ENCODE data around the gene S100A11. TPM values are rescaled to one million over a fixed set of nuclear protein-coding genes. Genes with fewer than 3 reads are reported as not detected.

S100A11 gene
- total RNA-seq, 1 experiment from 2014 or later = 364 TPM

DNA sequence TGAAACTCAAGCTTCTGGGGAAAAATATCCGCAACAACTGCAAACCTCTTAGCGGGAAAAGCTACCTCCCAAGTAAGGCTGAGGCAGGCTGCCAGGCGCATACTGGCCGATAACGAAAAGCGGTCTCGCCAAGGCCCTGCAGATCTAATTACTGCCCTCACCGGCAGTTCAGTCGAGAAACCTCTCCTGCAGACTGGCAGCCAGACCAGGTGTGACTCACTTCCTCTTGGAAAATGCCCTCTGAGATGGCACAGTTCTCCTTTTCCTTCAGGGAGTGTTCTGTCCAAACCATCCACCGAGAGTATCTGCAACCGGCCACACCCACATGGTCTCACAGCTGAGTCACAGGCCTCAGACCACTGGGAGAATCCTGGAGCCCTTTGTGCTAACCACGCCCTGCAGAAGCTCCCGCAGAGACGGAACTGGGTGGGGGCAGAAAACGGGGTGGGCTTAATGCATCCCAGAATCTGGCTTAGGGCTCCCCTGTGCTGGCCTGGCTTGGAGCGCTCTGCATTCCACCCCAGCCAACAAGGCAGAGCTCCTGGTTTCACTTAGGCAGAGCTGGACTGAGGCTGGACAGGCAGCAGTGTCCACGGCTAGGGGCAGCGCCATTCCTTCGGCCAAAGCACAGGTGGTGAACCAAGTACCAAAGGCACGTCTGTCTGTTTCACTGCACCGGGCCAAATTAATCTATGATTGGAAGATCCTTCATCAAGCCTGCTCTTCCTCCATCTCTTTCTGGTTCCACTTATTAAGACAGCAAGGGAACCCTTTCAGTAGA is 44.3 kb downstream of the S100A11 start:
- TF ChIP-seq, protein P1, sequence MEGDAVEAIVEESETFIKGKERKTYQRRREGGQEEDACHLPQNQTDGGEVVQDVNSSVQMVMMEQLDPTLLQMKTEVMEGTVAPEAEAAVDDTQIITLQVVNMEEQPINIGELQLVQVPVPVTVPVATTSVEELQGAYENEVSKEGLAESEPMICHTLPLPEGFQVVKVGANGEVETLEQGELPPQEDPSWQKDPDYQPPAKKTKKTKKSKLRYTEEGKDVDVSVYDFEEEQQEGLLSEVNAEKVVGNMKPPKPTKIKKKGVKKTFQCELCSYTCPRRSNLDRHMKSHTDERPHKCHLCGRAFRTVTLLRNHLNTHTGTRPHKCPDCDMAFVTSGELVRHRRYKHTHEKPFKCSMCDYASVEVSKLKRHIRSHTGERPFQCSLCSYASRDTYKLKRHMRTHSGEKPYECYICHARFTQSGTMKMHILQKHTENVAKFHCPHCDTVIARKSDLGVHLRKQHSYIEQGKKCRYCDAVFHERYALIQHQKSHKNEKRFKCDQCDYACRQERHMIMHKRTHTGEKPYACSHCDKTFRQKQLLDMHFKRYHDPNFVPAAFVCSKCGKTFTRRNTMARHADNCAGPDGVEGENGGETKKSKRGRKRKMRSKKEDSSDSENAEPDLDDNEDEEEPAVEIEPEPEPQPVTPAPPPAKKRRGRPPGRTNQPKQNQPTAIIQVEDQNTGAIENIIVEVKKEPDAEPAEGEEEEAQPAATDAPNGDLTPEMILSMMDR (IDR thresholded peaks at IDR 0.05; ENCODE audit: insufficient read depth in 1 of 2, low read depth in 1 of 2, low read length in 1 of 2, severe bottlenecking in 1 of 2, unreplicated experiment in 1 of 2) = no peak

DNA sequence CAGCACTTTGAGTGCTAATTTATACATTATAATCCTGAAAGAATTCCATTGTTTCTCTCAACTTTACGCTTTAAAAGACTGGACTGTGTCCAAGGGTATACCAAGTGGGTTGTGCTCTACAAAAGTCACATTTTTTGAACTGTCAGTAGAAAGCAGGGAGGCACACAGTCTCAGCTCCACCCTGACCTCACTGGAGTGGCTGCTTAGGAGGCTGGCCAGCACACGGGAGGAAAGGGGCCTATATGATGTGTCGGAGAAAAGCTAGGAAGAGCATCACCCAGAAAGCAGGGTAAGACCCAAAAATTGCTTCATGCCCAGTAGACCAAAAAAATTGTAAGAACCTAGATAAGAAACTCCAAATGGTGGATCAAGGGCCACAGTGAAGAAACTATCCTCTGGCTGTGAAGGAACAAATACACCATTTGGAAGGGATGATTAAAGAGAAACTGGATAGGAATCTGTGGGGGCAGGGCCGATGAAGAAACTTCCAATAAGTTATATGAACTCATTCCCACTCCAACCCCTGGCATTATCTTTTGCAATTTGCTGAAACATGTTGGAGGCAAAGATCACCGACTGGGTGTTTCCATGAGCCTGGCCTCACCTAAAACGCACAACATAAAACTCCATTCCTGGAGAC is 45.0 kb downstream of the S100A11 start:
- Histone ChIP-seq H3K4me1 (peaks cover 55% of the 10 kb centered on the region), H3K36me3 (ENCODE audit: control insufficient read depth, insufficient read depth, low read length) (peaks cover 7% of the 10 kb centered on the region), H3K9me3 (no peaks in the 10 kb centered on the region), H3K27me3 (replicated peaks; ENCODE audit: control insufficient read depth, insufficient read depth, low read length) (no peaks in the 10 kb centered on the region), H3K4me3 (ENCODE audit: low read depth, low read length) (peak overlapping the region; percentile 88)
- ChIA-PET CTCF (interaction anchor here (0.6 to 2.8 kb wide), 6 partner anchors 9 to 31 kb away, joined by 3 to 16 read pairs (median 4); no protein-coding TSS in a partner anchor), POLR2A (interaction anchor here (1.0 to 3.4 kb wide), 7 partner anchors 9 to 55 kb away, joined by 4 to 56 read pairs (median 8); no protein-coding TSS in a partner anchor)
- TSS peak; percentile 30 for BruUV-seq (replicated peaks)
- no peaks in the 10 kb centered on the region for H3K27me3 Mint-ChIP-seq (ENCODE audit: insufficient read depth, unreplicated experiment)
- no peak for DNase-seq
- intact Hi-C loops (cut with micrococcal nuclease; ENCODE audit: unreplicated experiment) = loop anchor here (1.0 to 5.0 kb wide), 3 partner anchors 10 to 794 kb away; partner anchors contain the start of gene PIP5K1A
- H3K27ac Mint-ChIP-seq (ENCODE audit: unreplicated experiment) = peak overlapping the region; percentile 99
- H3K9me3 Mint-ChIP-seq (ENCODE audit: unreplicated experiment) = no peaks in the 10 kb centered on the region
- peaks cover 37% of the 10 kb centered on the region for H3K4me1 Mint-ChIP-seq (ENCODE audit: low read depth, unreplicated experiment)
- H3K4me3 Mint-ChIP-seq (ENCODE audit: unreplicated experiment) = peak overlapping the region; percentile 88
- H3K36me3 Mint-ChIP-seq (ENCODE audit: insufficient read depth, unreplicated experiment) = peaks cover 86% of the 10 kb centered on the region
- TF ChIP-seq, protein P1 (IDR thresholded peaks at IDR 0.05; ENCODE audit: insufficient read depth in 1 of 2, low read depth in 1 of 2, low read length in 1 of 2, severe bottlenecking in 1 of 2, unreplicated experiment in 1 of 2) = no peak

More for the DNA sequence above, 44.3 kb downstream of the S100A11 start:
- DNase-seq = peak; percentile 89 to 95
- no peaks in the 10 kb centered on the region for H3K27me3 ChIP-seq (replicated peaks; ENCODE audit: control insufficient read depth, insufficient read depth, low read length)
- H3K36me3 ChIP-seq (ENCODE audit: control insufficient read depth, insufficient read depth, low read length) = peaks cover 7% of the 10 kb centered on the region
- intact Hi-C loops (cut with micrococcal nuclease; ENCODE audit: unreplicated experiment) = loop anchor here (1.0 to 5.0 kb wide), 3 partner anchors 9 to 795 kb away; partner anchors contain the start of gene PIP5K1A
- H3K4me1 ChIP-seq = peaks cover 56% of the 10 kb centered on the region
- Mint-ChIP-seq H3K36me3 (ENCODE audit: insufficient read depth, unreplicated experiment) (peaks cover 79% of the 10 kb centered on the region), H3K9me3 (ENCODE audit: unreplicated experiment) (no peaks in the 10 kb centered on the region), H3K4me1 (ENCODE audit: low read depth, unreplicated experiment) (peaks cover 39% of the 10 kb centered on the region), H3K27ac (ENCODE audit: unreplicated experiment) (peak overlapping the region; percentile 99), H3K4me3 (ENCODE audit: unreplicated experiment) (peak overlapping the region; percentile 88), H3K27me3 (ENCODE audit: insufficient read depth, unreplicated experiment) (no peaks in the 10 kb centered on the region)
- H3K4me3 ChIP-seq (ENCODE audit: low read depth, low read length) = peak overlapping the region; percentile 88
- POLR2A ChIA-PET = interaction anchor here (0.6 to 3.4 kb wide), 11 partner anchors 9 to 212 kb away, joined by 3 to 56 read pairs (median 6); partner anchors contain the start of gene THEM4
- CTCF ChIA-PET = interaction anchor here (0.6 to 2.8 kb wide), 7 partner anchors 9 to 56 kb away, joined by 3 to 16 read pairs (median 4); no protein-coding TSS in a partner anchor
- H3K9me3 ChIP-seq = no peaks in the 10 kb centered on the region
- BruUV-seq (replicated peaks) = no TSS peak

DNA sequence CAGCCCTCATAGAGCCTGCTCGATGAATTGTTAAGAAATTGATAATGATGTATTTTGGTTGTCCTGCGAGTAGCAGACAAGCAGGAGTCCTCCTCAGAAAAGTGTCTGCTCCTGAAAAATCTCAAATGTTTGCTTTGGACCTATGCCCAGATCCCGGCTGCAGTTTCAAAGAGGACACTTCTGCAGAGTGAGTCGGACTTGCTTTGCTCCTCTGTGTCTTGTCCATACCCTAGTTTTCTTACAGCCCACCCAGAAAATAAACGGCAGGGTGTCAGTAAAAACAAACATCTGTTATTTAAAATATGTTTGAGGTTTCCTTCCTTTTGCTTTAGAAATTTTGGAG is 46.0 kb downstream of the S100A11 start:
- H3K4me1 ChIP-seq = peaks cover 57% of the 10 kb centered on the region
- Mint-ChIP-seq H3K36me3 (ENCODE audit: insufficient read depth, unreplicated experiment) (peaks cover 96% of the 10 kb centered on the region), H3K4me1 (ENCODE audit: low read depth, unreplicated experiment) (peaks cover 44% of the 10 kb centered on the region), H3K27ac (ENCODE audit: unreplicated experiment) (peak overlapping the region; percentile 99), H3K9me3 (ENCODE audit: unreplicated experiment) (no peaks in the 10 kb centered on the region), H3K4me3 (ENCODE audit: unreplicated experiment) (peak overlapping the region; percentile 88), H3K27me3 (ENCODE audit: insufficient read depth, unreplicated experiment) (no peaks in the 10 kb centered on the region)
- no peaks in the 10 kb centered on the region for H3K27me3 ChIP-seq (replicated peaks; ENCODE audit: control insufficient read depth, insufficient read depth, low read length)
- no peak for DNase-seq
- POLR2A ChIA-PET = interaction anchor here (0.9 to 3.7 kb wide), 3 partner anchors 10 to 18 kb away, joined by 4 to 80 read pairs (median 15); no protein-coding TSS in a partner anchor
- intact Hi-C loops (cut with micrococcal nuclease; ENCODE audit: unreplicated experiment) = loop anchor here (5.0 kb wide), 1 partner anchor 794 kb away; the partner anchor contains the start of gene PIP5K1A
- CTCF ChIA-PET = interaction anchor here (0.9 to 2.8 kb wide), 2 partner anchors 11 to 22 kb away, joined by 4 to 16 read pairs; no protein-coding TSS in a partner anchor
- no peaks in the 10 kb centered on the region for H3K9me3 ChIP-seq
- peak overlapping the region; percentile 88 for H3K4me3 ChIP-seq (ENCODE audit: low read depth, low read length)
- TF ChIP-seq, protein P1 (IDR thresholded peaks at IDR 0.05; ENCODE audit: insufficient read depth in 1 of 2, low read depth in 1 of 2, low read length in 1 of 2, severe bottlenecking in 1 of 2, unreplicated experiment in 1 of 2) = no peak
- BruUV-seq (replicated peaks) = no TSS peak
- peaks cover 7% of the 10 kb centered on the region for H3K36me3 ChIP-seq (ENCODE audit: control insufficient read depth, insufficient read depth, low read length)

Data from Caco-2 (cell line).